HEK293 (cell line): Measurements from ENCODE around the gene NKD1.

Experiments used
- CTCF ChIA-PET: fragments of 350-600 bp; formaldehyde crosslinking; extraction: SDS; loops from one replicate; lab custom pipeline; 2021; ENCODE audit warnings: antibody characterized with exemption; lab: Yijun Ruan, JAX
- POLR2A ChIA-PET: fragments of 300-600 bp; formaldehyde crosslinking; extraction: SDS; loops from one replicate; lab custom pipeline; 2020; ENCODE audit warnings: antibody characterized with exemption, inconsistent platforms; lab: Yijun Ruan, JAX
- H3K27ac ChIP-seq: fragments of 200-500 bp; sonication (Bioruptor generic); 2 replicates; pipeline ENCODE4 v1.5.1; 2014; ENCODE audit warnings: low read depth, low read length, control low read depth, inconsistent platforms; ENCODE audit errors: extremely low read depth
- H3K36me3 ChIP-seq, 2 experiments: fragments of 200-500 bp in 1 of 2; sonication (Bioruptor generic) in 1 of 2; 1 replicate in 1 of 2; 2 replicates in 1 of 2; pipeline ENCODE4 v1.5.1; 2014 to 2017; ENCODE audit warnings: inconsistent platforms in 2 of 2, low read length in 2 of 2; ENCODE audit not compliant: control insufficient read depth in 2 of 2, insufficient read depth in 1 of 2
- H3K4me1 ChIP-seq: fragments of 200-500 bp; sonication (Bioruptor generic); 2 replicates; pipeline ENCODE4 v1.5.1; 2014; ENCODE audit warnings: mild to moderate bottlenecking, low read length, inconsistent platforms; ENCODE audit not compliant: control insufficient read depth, insufficient read depth
- H3K4me3 ChIP-seq: 2 replicates; pipeline ENCODE4 v1.5.1; 2011; ENCODE audit warnings: low read depth, mild to moderate bottlenecking, control low read depth, low read length, moderate library complexity
- H3K9me3 ChIP-seq: fragments of 200-500 bp; sonication (Bioruptor generic); 2 replicates; pipeline ENCODE4 v1.5.1; 2014; ENCODE audit warnings: low read depth, low read length, inconsistent platforms; ENCODE audit not compliant: control insufficient read depth, insufficient read depth
- HOXA7 ChIP-seq: sonication (generic); formaldehyde crosslinking; IDR thresholded peaks from 2 replicates; pipeline ENCODE4 v1.8.1; 2022; ENCODE audit warnings: missing genetic modification reagents, borderline replicate concordance
- KLF16 ChIP-seq: fragments of 450-650 bp; formaldehyde crosslinking; IDR thresholded peaks from 2 replicates; pipeline ENCODE4 v1.5.1; 2017; ENCODE audit warnings: missing biosample characterization, missing genetic modification characterization
- MYNN ChIP-seq: fragments of 450-650 bp; formaldehyde crosslinking; IDR thresholded peaks from 2 replicates; pipeline ENCODE4 v1.5.1; 2016; ENCODE audit warnings: missing biosample characterization, missing genetic modification characterization, borderline replicate concordance
- MZF1 ChIP-seq: fragments of 450-650 bp; formaldehyde crosslinking; IDR thresholded peaks from 2 replicates; pipeline ENCODE4 v1.5.1; 2017; ENCODE audit warnings: missing biosample characterization, missing genetic modification characterization, borderline replicate concordance
- RBAK ChIP-seq: fragments of 450-650 bp; formaldehyde crosslinking; IDR thresholded peaks from 2 replicates; pipeline ENCODE4 v1.5.1; 2016; ENCODE audit warnings: missing biosample characterization, missing genetic modification characterization
- SCRT2 ChIP-seq: fragments of 450-650 bp; formaldehyde crosslinking; IDR thresholded peaks from 2 replicates; pipeline ENCODE4 v1.5.1; 2016; ENCODE audit warnings: missing biosample characterization, missing genetic modification characterization
- TCF7L2 ChIP-seq: IDR thresholded peaks from 2 replicates; pipeline ENCODE4 v1.6.1; 2011; ENCODE audit warnings: low read depth, mild to moderate bottlenecking, inconsistent platforms, low read length, moderate library complexity, borderline replicate concordance
- YY2 ChIP-seq: fragments of 450-650 bp; formaldehyde crosslinking; IDR thresholded peaks from 2 replicates; pipeline ENCODE4 v1.5.1; 2016; ENCODE audit warnings: missing biosample characterization, missing genetic modification characterization
- ZBTB1 ChIP-seq: fragments of 450-650 bp; formaldehyde crosslinking; IDR thresholded peaks from 2 replicates; pipeline ENCODE4 v1.5.1; 2016; ENCODE audit warnings: missing biosample characterization, missing genetic modification characterization
- ZBTB8A ChIP-seq: fragments of 450-650 bp; formaldehyde crosslinking; IDR thresholded peaks from 2 replicates; pipeline ENCODE4 v1.5.1; 2016; ENCODE audit warnings: missing biosample characterization, missing genetic modification characterization
- ZNF10 ChIP-seq: fragments of 450-650 bp; formaldehyde crosslinking; IDR thresholded peaks from 2 replicates; pipeline ENCODE4 v1.5.1; 2017; ENCODE audit warnings: missing biosample characterization, missing genetic modification characterization
- ZNF157 ChIP-seq: fragments of 450-650 bp; formaldehyde crosslinking; IDR thresholded peaks from 2 replicates; pipeline ENCODE4 v1.5.1; 2016; ENCODE audit warnings: missing biosample characterization, missing genetic modification characterization
- ZNF184 ChIP-seq: fragments of 450-650 bp; IDR thresholded peaks from 2 replicates; pipeline ENCODE4 v1.5.1; 2018; ENCODE audit warnings: missing biosample characterization, mild to moderate bottlenecking, missing genetic modification characterization
- ZNF202 ChIP-seq: fragments of 450-650 bp; formaldehyde crosslinking; IDR thresholded peaks from 2 replicates; pipeline ENCODE4 v1.5.1; 2016; ENCODE audit warnings: missing biosample characterization, missing genetic modification characterization, borderline replicate concordance
- ZNF266 ChIP-seq: fragments of 450-650 bp; formaldehyde crosslinking; IDR thresholded peaks from 2 replicates; pipeline ENCODE4 v1.5.1; 2016; ENCODE audit warnings: missing biosample characterization, missing genetic modification characterization, low read depth
- ZNF292 ChIP-seq: fragments of 450-650 bp; formaldehyde crosslinking; IDR thresholded peaks from 2 replicates; pipeline ENCODE4 v1.5.1; 2016; ENCODE audit warnings: low read depth, missing biosample characterization, missing genetic modification characterization, borderline replicate concordance
- ZNF311 ChIP-seq: fragments of 450-650 bp; formaldehyde crosslinking; IDR thresholded peaks from 2 replicates; pipeline ENCODE4 v1.5.1; 2017; ENCODE audit warnings: missing biosample characterization, missing genetic modification characterization, borderline replicate concordance
- ZNF366 ChIP-seq: fragments of 450-650 bp; formaldehyde crosslinking; conservative IDR thresholded peaks from 2 replicates; pipeline ENCODE4 v1.5.1; 2016; ENCODE audit warnings: missing biosample characterization, missing genetic modification characterization
- ZNF514 ChIP-seq: fragments of 450-650 bp; formaldehyde crosslinking; IDR thresholded peaks from 2 replicates; pipeline ENCODE4 v1.5.1; 2016; ENCODE audit warnings: missing biosample characterization, missing genetic modification characterization
- ZNF558 ChIP-seq: fragments of 450-650 bp; formaldehyde crosslinking; IDR thresholded peaks from 2 replicates; pipeline ENCODE4 v1.5.1; 2016; ENCODE audit warnings: missing biosample characterization, missing genetic modification characterization
- ZNF560 ChIP-seq: fragments of 450-650 bp; formaldehyde crosslinking; IDR thresholded peaks from 2 replicates; pipeline ENCODE4 v1.5.1; 2017; ENCODE audit warnings: missing biosample characterization, missing genetic modification characterization, borderline replicate concordance
- ZNF600 ChIP-seq: fragments of 450-650 bp; formaldehyde crosslinking; IDR thresholded peaks from 2 replicates; pipeline ENCODE4 v1.5.1; 2016; ENCODE audit warnings: missing biosample characterization, missing genetic modification characterization
- ZNF610 ChIP-seq: fragments of 450-650 bp; formaldehyde crosslinking; IDR thresholded peaks from 2 replicates; pipeline ENCODE4 v1.5.1; 2016; ENCODE audit warnings: missing biosample characterization, missing genetic modification characterization, borderline replicate concordance
- ZNF677 ChIP-seq: fragments of 450-650 bp; IDR thresholded peaks from 2 replicates; pipeline ENCODE4 v1.5.0; 2018; ENCODE audit warnings: missing biosample characterization, mild to moderate bottlenecking, missing genetic modification characterization, moderate library complexity
- ZNF792 ChIP-seq: fragments of 450-650 bp; formaldehyde crosslinking; IDR thresholded peaks from 2 replicates; pipeline ENCODE4 v1.5.1; 2016; ENCODE audit warnings: missing biosample characterization, missing genetic modification characterization
- ZNF837 ChIP-seq: fragments of 450-650 bp; formaldehyde crosslinking; IDR thresholded peaks from 2 replicates; pipeline ENCODE4 v1.5.1; 2016; ENCODE audit warnings: missing biosample characterization, missing genetic modification characterization
- ZSCAN30 ChIP-seq: fragments of 450-650 bp; IDR thresholded peaks from 2 replicates; pipeline ENCODE4 v1.5.1; 2018; ENCODE audit warnings: missing biosample characterization, mild to moderate bottlenecking, missing genetic modification characterization, moderate library complexity
- TF ChIP-seq, protein P1 (sequence below): fragments of 450-650 bp; formaldehyde crosslinking; optimal IDR thresholded peaks from 2 replicates; pipeline ENCODE3; 2016; ENCODE audit warnings: missing biosample characterization, mild to moderate bottlenecking, missing genetic modification characterization
- TF ChIP-seq, protein P2 (sequence below): fragments of 450-650 bp; formaldehyde crosslinking; IDR thresholded peaks from 2 replicates; pipeline ENCODE4; 2016; ENCODE audit warnings: missing biosample characterization, missing genetic modification characterization
- TF ChIP-seq, protein P3 (sequence below): fragments of 450-650 bp; formaldehyde crosslinking; IDR thresholded peaks from 2 replicates; pipeline ENCODE4 v1.5.1; 2017; ENCODE audit warnings: missing biosample characterization, missing genetic modification characterization

The NKD1 gene

DNA sequence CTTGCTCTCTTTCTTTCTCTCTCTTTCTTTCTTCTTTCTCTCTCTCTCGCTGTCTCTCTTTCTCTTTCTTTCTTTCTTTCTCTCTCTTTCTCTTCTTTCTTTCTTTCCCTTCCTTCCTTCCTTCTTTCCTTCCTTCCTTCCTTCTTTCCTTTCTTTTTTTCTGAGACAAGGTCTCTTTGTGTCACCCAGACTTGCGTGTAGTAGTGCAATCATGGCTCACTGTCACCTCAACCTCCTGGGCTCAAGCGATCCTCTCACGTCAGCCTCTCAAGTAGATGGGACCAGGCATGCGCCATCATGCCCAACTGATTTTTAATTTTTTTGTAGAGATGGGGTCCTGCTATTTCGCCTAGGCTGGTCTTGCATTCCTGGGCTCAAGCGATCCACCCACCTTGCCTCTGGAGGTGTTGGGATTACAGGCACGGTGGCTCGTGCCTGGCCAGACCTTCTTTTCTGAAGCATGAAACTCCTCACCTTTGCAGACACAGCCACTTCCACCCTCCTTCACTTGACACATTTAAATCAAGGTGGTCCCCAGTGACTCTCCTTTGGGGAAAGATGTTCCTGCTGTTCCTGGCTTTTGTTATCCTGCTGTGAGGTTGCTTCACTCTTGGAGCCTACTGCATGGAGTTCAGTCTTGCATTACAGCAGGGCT lies 26.8 kb upstream of the NKD1 start:
- Histone ChIP-seq H3K4me3 (no peak overlapping the region), H3K9me3 (no peaks in the 10 kb centered on the region; the same call in 1 of the 2 replicates), H3K36me3 (no peaks in the 10 kb centered on the region), H3K27ac (no peak overlapping the region), H3K4me1 (no peaks in the 10 kb centered on the region; the same call in 1 of the 2 replicates)
- TF ChIP-seq, protein P1, sequence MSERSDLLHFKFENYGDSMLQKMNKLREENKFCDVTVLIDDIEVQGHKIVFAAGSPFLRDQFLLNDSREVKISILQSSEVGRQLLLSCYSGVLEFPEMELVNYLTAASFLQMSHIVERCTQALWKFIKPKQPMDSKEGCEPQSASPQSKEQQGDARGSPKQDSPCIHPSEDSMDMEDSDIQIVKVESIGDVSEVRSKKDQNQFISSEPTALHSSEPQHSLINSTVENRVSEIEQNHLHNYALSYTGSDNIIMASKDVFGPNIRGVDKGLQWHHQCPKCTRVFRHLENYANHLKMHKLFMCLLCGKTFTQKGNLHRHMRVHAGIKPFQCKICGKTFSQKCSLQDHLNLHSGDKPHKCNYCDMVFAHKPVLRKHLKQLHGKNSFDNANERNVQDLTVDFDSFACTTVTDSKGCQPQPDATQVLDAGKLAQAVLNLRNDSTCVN (tag by site-specific recombination), result no peak
- TF ChIP-seq ZNF366 (tag by site-specific recombination) (0 out of 2 replicates have a peak, but pooled peaks have one; percentile 39), ZNF157 (tag by site-specific recombination) (no peak)
- POLR2A ChIA-PET, result no interaction called here
- CTCF ChIA-PET, result interaction anchor here (0.6 to 1.5 kb wide), 4 partner anchors 12 to 215 kb away, joined by 3 read pairs; partner anchors contain the start of gene BRD7

DNA sequence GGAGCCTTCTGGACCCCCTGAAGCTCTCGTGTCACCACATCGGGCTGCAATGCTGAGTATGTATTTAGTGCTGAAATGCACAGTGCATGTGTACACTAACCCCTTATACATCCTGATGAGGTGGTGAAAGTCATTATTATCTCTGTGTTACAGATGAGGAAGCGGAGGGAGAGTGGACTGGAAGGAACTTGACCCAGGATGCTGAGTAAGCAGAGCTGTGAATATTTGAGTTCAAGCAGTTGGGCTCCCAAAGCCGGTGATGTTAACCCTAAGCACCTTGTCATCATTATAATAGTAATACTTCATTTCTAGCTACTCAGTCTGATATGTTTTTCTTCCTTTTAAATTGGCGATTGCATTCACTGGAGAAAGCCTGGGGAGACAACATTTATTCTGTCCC lies 25.9 kb upstream of the NKD1 start:
- Histone ChIP-seq H3K4me3 (no peak overlapping the region), H3K36me3 (no peaks in the 10 kb centered on the region), H3K27ac (no peak overlapping the region), H3K9me3 (no peaks in the 10 kb centered on the region), H3K4me1 (no peaks in the 10 kb centered on the region; the same call in 1 of the 2 replicates)
- ChIA-PET CTCF (interaction anchor here (0.6 to 1.5 kb wide), 5 partner anchors 12 to 214 kb away, joined by 3 to 7 read pairs (median 3); partner anchors contain the start of gene BRD7), POLR2A (no interaction called here)
- no peak for TF ChIP-seq ZNF266
- TF ChIP-seq ZNF837, result no peak
- no peak for TF ChIP-seq ZNF677
- TF ChIP-seq ZNF184 (tag by site-specific recombination), result no peak
- TF ChIP-seq ZNF292, result no peak
- TF ChIP-seq ZNF792 (tag by site-specific recombination), result no peak
- no peak for TF ChIP-seq YY2 (tag by site-specific recombination)
- no peak for TF ChIP-seq ZNF558 (tag by site-specific recombination)
- no peak for TF ChIP-seq MYNN
- TF ChIP-seq, protein P2, sequence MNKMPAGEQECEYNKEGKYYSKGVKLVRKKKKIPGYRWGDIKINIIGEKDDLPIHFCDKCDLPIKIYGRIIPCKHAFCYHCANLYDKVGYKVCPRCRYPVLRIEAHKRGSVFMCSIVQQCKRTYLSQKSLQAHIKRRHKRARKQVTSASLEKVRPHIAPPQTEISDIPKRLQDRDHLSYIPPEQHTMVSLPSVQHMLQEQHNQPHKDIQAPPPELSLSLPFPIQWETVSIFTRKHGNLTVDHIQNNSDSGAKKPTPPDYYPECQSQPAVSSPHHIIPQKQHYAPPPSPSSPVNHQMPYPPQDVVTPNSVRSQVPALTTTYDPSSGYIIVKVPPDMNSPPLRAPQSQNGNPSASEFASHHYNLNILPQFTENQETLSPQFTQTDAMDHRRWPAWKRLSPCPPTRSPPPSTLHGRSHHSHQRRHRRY, result no peak
- TF ChIP-seq ZNF560 (tag by site-specific recombination), result no peak
- no peak for TF ChIP-seq ZNF514
- TF ChIP-seq ZNF202, result no peak
- no peak for TF ChIP-seq SCRT2 (tag by site-specific recombination)
- no peak for TF ChIP-seq ZNF610 (tag by site-specific recombination)

DNA sequence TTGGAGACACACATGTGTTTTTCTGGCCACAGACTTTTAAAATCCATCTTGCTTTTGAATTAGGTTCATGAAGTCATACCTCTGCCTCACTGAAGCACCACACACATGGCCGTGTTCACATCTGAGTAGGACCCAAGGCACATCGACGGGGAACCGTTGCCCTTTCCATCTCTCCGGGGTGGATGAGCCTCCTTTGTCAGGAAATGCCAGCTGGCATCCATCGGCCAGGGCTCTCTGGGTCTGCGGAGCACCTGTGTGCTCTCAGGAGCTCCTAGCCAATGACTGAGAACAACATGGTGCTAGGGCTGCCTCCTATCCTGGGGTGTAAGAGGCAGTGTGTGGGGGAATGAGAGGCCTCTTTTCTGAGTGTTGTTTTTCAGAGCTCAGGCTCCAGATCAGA lies 24.5 kb upstream of the NKD1 start:
- Histone ChIP-seq H3K4me3 (no peak overlapping the region), H3K9me3 (no peaks in the 10 kb centered on the region), H3K36me3 (no peaks in the 10 kb centered on the region), H3K4me1 (no peaks in the 10 kb centered on the region; the same call in 1 of the 2 replicates), H3K27ac (no peak overlapping the region)
- TF ChIP-seq ZBTB8A (no peak), ZSCAN30 (tag by site-specific recombination) (no peak), ZNF558 (tag by site-specific recombination) (no peak), YY2 (tag by site-specific recombination) (no peak), ZNF292 (no peak), ZNF157 (tag by site-specific recombination) (no peak), RBAK (tag by site-specific recombination) (no peak), ZNF266 (no peak), ZNF792 (tag by site-specific recombination) (no peak), ZNF311 (tag by site-specific recombination) (no peak), ZBTB1 (tag by site-specific recombination) (no peak), TCF7L2 (no peak), KLF16 (no peak), ZNF600 (tag by site-specific recombination) (no peak), ZNF10 (tag by site-specific recombination) (no peak), MZF1 (tag by site-specific recombination) (no peak), HOXA7 (CRISPR knock-in tag) (no peak)
- TF ChIP-seq, protein P3, sequence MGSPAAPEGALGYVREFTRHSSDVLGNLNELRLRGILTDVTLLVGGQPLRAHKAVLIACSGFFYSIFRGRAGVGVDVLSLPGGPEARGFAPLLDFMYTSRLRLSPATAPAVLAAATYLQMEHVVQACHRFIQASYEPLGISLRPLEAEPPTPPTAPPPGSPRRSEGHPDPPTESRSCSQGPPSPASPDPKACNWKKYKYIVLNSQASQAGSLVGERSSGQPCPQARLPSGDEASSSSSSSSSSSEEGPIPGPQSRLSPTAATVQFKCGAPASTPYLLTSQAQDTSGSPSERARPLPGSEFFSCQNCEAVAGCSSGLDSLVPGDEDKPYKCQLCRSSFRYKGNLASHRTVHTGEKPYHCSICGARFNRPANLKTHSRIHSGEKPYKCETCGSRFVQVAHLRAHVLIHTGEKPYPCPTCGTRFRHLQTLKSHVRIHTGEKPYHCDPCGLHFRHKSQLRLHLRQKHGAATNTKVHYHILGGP (tag by site-specific recombination), result no peak
- POLR2A ChIA-PET, result no interaction called here
- CTCF ChIA-PET, result interaction anchor here (0.6 to 0.7 kb wide), 2 partner anchors 13 to 978 kb away, joined by 3 read pairs; no protein-coding TSS in a partner anchor
